HG03342 (cell line): ENCODE measurements around the gene RBM4.

Experiments
- ATAC-seq: cut with Tn5 transposase; IDR thresholded peaks from one replicate; pipeline ENCODE4 v1.9.1; 2021; ENCODE audit warnings: mild to moderate bottlenecking, moderate library complexity; ENCODE audit not compliant: unreplicated experiment

The RBM4 gene

GRCh38 chr11:66649903-66650302 is 11.4 kb downstream of the RBM4 start:
- no peak for ATAC-seq

GRCh38 chr11:66651016-66651415 is 12.5 kb downstream of the RBM4 start:
- no peak for ATAC-seq

GRCh38 chr11:66652651-66653050 is 14.1 kb downstream of the RBM4 start:
- no peak for ATAC-seq

- ATAC-seq = no peak
These were observed 14.6 kb downstream of the RBM4 start for GRCh38 chr11:66653123-66653522.

GRCh38 chr11:66659763-66660162 is 21.3 kb downstream of the RBM4 start:
- no peak for ATAC-seq

- ATAC-seq = no peak
These were observed 25.3 kb downstream of the RBM4 start for GRCh38 chr11:66663741-66664296.

- no peak for ATAC-seq
These were observed 26.9 kb downstream of the RBM4 start for GRCh38 chr11:66665369-66665768.

- ATAC-seq = no peak
These were observed 32.3 kb downstream of the RBM4 start for GRCh38 chr11:66670816-66671215.

- ATAC-seq = no peak
These were observed 36.6 kb downstream of the RBM4 start for GRCh38 chr11:66674964-66675602.

- ATAC-seq = no peak
These were observed 37.9 kb downstream of the RBM4 start for GRCh38 chr11:66676282-66676919.

GRCh38 chr11:66676931-66677598 is 38.6 kb downstream of the RBM4 start:
- no peak for ATAC-seq

GRCh38 chr11:66677599-66678375 is 39.3 kb downstream of the RBM4 start, which contains the start of gene RBM4B:
Gene RBM4B, minus strand, starts transcription at chr11:66677887. Its CDS starts 808 bp downstream, at chr11:66677079.
- ATAC-seq = peak; percentile 82

- ATAC-seq = no peak
These were observed 42.6 kb downstream of the RBM4 start for GRCh38 chr11:66680966-66681645.

GRCh38 chr11:66683877-66684276 is 45.4 kb downstream of the RBM4 start:
- ATAC-seq = no peak

GRCh38 chr11:66684635-66685034 is 46.1 kb downstream of the RBM4 start:
- no peak for ATAC-seq

GRCh38 chr11:66685276-66686099 is 47.0 kb downstream of the RBM4 start:
- no peak for ATAC-seq

- ATAC-seq = no peak
These were observed 47.7 kb downstream of the RBM4 start for GRCh38 chr11:66686100-66686785.

- ATAC-seq = no peak
These were observed 48.6 kb downstream of the RBM4 start for GRCh38 chr11:66686801-66687750.
